ENCODE data around the gene CREB5.

- TF ChIP-seq EZH2 (IDR thresholded peaks at IDR 0.05; ENCODE audit: borderline replicate concordance, low read depth, low read length, severe bottlenecking): no peak
- no peak for TF ChIP-seq CTCF (IDR thresholded peaks at IDR 0.05; ENCODE audit: borderline replicate concordance, extremely low read depth, low read length, poor library complexity, severe bottlenecking)
Measured at GRCh38 chr7:28638914-28639313, 226.6 kb downstream of the CREB5 start.

Data from DND-41 (cell line).